Breast epithelium (tissue), 4 donors: ENCODE data around the gene CAMK2D. TPM values are rescaled to one million over a fixed set of nuclear protein-coding genes. Genes with fewer than 3 reads are reported as not detected.

Source experiments
- DNase-seq, 2 donors: peaks; one replicate each; pipeline ENCODE4 v3.0.0-alpha.2; 2019; ENCODE audit warnings: low spot score in 2 of 2
- H3K27ac ChIP-seq, 2 donors: fragments of 200-600 bp; sonication (generic) in 1 of 2; one replicate each; pipeline ENCODE4 v1.5.1; 2016 to 2019; ENCODE audit warnings: mild to moderate bottlenecking in 1 of 2
- H3K27me3 ChIP-seq, 2 donors: fragments of 200-600 bp; sonication (generic) in 1 of 2; one replicate each; pipeline versions ENCODE4 v1.5.1 to v1.6.0; 2017 to 2019; ENCODE audit warnings: control low read depth in 1 of 2, mild to moderate bottlenecking in 1 of 2
- H3K36me3 ChIP-seq: fragments of 200-600 bp; one replicate; pipeline ENCODE4 v1.5.1; 2019
- H3K4me1 ChIP-seq, 2 donors: fragments of 200-600 bp; sonication (generic); one replicate each; pipeline ENCODE4 v1.5.1; 2016 to 2019; ENCODE audit warnings: control low read depth in 1 of 2
- H3K4me3 ChIP-seq, 3 donors: fragments of 200-600 bp; sonication (generic); 1 replicate in 2 of 3; 2 replicates in 1 of 3; pipeline ENCODE4 v1.5.1; 2016 to 2019; ENCODE audit warnings: mild to moderate bottlenecking in 3 of 3, moderate library complexity in 2 of 3
- H3K9me3 ChIP-seq, 2 donors: fragments of 200-600 bp; sonication (generic) in 1 of 2; one replicate each; pipeline ENCODE4 v1.5.1; 2016 to 2019; ENCODE audit warnings: control low read depth in 1 of 2
- CTCF ChIP-seq, 3 donors: fragments of 450-650 bp; IDR thresholded peaks; one replicate each; pipeline ENCODE4 v1.5.1; 2016 to 2017; ENCODE audit warnings: antibody characterized with exemption in 3 of 3, mild to moderate bottlenecking in 3 of 3, moderate library complexity in 3 of 3
- POLR2A ChIP-seq: fragments of 450-650 bp; IDR thresholded peaks from one replicate; pipeline ENCODE4 v1.6.1; 2016; ENCODE audit warnings: antibody characterized with exemption, mild to moderate bottlenecking, moderate library complexity
- POLR2AphosphoS5 ChIP-seq, 3 donors: sonication (generic); formaldehyde crosslinking; IDR thresholded peaks; one replicate each; pipeline ENCODE4 v1.6.1; 2017; ENCODE audit warnings: antibody characterized with exemption in 3 of 3
- intact Hi-C: fragments of 100-400 bp; cut with DNase I; formaldehyde crosslinking; loops from one replicate; pipeline ENCODE4 v1.15.1; 2023; ENCODE audit warnings: low total_unique reads
- total RNA-seq, 3 donors: library from RNA; depleted of rRNA; stranded (reverse); fragments of >200 nt; gene quantifications; one replicate each; pipeline ENCODE4 v1.1.0, GENCODE V29; 2016

CAMK2D gene
- total RNA-seq, 3 donors from 2014 or later = 47.7 to 62.1 (median 57.7) TPM

DNA sequence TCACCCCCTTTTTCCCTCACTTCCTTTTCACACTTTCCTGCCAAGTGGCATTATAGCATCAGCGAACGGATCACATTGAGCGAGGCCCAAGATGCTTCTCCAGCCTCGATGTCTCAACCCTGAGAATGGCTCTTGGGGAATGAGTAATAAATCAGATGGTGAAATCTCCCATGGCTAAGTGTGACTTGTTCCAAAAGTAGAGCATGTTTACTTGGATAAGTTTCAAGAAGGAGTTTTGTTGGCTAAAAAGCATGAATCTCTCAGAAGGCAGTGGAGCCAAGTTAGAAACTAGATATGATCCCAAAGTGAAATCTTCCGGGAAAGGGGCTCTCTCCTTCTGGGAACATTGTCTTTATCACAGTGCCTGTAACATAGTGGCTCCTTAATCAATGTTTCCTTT, 316.3 kb downstream of the CAMK2D start:
- TF ChIP-seq POLR2AphosphoS5 (IDR thresholded peaks at IDR 0.05) (peak; percentile 81 to 95 (median 95)), CTCF (IDR thresholded peaks at IDR 0.05) (no peak)

DNA sequence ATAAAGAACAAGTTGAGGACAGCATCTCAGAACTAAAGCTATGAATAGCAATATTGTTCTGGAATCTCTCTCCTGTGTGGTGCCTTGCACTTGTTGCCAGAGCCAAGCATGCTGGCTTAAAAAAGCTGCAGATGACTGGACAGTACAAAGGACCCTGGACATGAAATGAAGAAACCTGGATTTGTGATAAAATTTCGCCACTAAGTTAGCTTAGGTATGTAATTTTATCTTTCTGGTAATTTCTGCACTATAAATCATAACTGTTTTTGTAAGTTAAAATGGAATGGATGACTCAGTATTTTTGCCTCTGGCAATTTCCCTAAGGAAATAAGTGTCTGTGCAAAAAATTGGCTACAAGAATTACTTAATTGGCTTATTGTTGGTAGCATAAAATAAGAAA, 317.2 kb downstream of the CAMK2D start:
- peak overlapping the region; percentile 20 to 44 for H3K27ac ChIP-seq
- peaks cover 0 to 13% of the 10 kb centered on the region in 2 donors for H3K4me1 ChIP-seq
- H3K9me3 ChIP-seq = no peaks in the 10 kb centered on the region
- no peaks in the 10 kb centered on the region for H3K27me3 ChIP-seq
- TF ChIP-seq POLR2AphosphoS5 (IDR thresholded peaks at IDR 0.05) = no peak
- no peak for TF ChIP-seq POLR2A
- no peak for TF ChIP-seq CTCF (IDR thresholded peaks at IDR 0.05)
- intact Hi-C loops = no loop called here
- DNase-seq = no peak
- no peak overlapping the region for H3K4me3 ChIP-seq
- H3K36me3 ChIP-seq = no peaks in the 10 kb centered on the region

More for the DNA sequence above, 316.3 kb downstream of the CAMK2D start:
- Histone ChIP-seq H3K36me3 (no peaks in the 10 kb centered on the region), H3K4me3 (no peak overlapping the region), H3K27ac (peak overlapping the region; percentile 61 to 76), H3K4me1 (peaks cover 0 to 13% of the 10 kb centered on the region in 2 donors), H3K9me3 (no peaks in the 10 kb centered on the region), H3K27me3 (no peaks in the 10 kb centered on the region)
- intact Hi-C loops = no loop called here
- no peak for DNase-seq

DNA sequence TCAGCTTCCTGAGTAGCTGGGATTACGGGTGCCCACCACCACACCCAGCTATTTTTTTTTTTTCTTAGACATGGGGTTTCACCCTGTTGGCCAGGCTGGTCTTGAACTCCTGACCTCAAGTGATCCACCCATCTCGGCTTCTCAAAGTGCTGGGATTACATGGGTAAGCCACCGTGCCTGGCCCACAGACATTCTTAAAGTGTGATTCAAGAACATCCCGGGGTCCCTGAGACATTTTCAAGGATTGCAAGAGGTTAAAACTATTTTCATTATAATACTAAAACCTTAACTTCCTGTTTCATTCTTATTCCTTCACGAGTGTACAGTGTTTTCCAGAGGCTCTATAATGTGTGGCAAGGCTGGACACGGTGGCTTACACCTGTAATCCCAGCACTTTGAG, 318.7 kb downstream of the CAMK2D start:
- no peak for DNase-seq
- H3K27me3 ChIP-seq = no peaks in the 10 kb centered on the region
- H3K4me1 ChIP-seq = peaks cover 0 to 13% of the 10 kb centered on the region in 2 donors
- H3K27ac ChIP-seq = no peak overlapping the region
- intact Hi-C loops = no loop called here
- no peaks in the 10 kb centered on the region for H3K9me3 ChIP-seq
- H3K4me3 ChIP-seq = no peak overlapping the region
- TF ChIP-seq CTCF (IDR thresholded peaks at IDR 0.05) = no peak
- no peak for TF ChIP-seq POLR2AphosphoS5 (IDR thresholded peaks at IDR 0.05)
- TF ChIP-seq POLR2A = no peak
- H3K36me3 ChIP-seq = no peaks in the 10 kb centered on the region

DNA sequence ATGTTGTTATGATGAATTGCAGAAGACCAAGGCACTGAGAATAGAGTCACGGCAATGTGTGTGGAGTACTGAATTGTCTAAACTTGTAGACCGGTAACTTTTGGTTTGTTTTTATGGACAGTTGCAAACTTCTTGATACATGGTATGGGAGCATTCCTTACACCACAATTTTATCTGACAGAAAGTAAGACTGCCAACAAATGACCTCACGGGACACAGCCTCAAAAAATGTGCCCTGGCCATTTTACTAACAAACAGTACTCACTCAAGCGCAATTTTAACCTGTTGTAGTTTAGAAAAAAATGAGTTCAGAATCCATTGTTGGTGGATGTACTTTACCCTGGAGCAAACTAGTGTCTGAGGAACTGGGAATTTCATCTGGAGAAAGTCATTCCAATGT, 321.2 kb downstream of the CAMK2D start:
- Histone ChIP-seq H3K4me1 (peaks cover 0 to 6% of the 10 kb centered on the region in 2 donors), H3K27ac (no peak overlapping the region), H3K4me3 (no peak overlapping the region), H3K36me3 (no peaks in the 10 kb centered on the region), H3K9me3 (no peaks in the 10 kb centered on the region), H3K27me3 (no peaks in the 10 kb centered on the region)
- no peak for DNase-seq
- TF ChIP-seq POLR2A (no peak), CTCF (IDR thresholded peaks at IDR 0.05) (no peak), POLR2AphosphoS5 (IDR thresholded peaks at IDR 0.05) (no peak)
- intact Hi-C loops = no loop called here

- Histone ChIP-seq H3K4me1 (no peaks in the 10 kb centered on the region), H3K9me3 (no peaks in the 10 kb centered on the region), H3K27ac (no peak overlapping the region), H3K4me3 (no peak overlapping the region), H3K27me3 (no peaks in the 10 kb centered on the region), H3K36me3 (no peaks in the 10 kb centered on the region)
- TF ChIP-seq POLR2AphosphoS5 (IDR thresholded peaks at IDR 0.05) (no peak), CTCF (IDR thresholded peaks at IDR 0.05) (no peak), POLR2A (no peak)
- intact Hi-C loops = no loop called here
- DNase-seq = no peak
Observed at GRCh38 chr4:113438596-113438995, 322.9 kb downstream of the CAMK2D start.
